Activated T-cell treated with anti-CD3 and anti-CD28 coated beads, Interleukin-2, amount 50 U/mL, for 4 hours (primary cell): ENCODE data around the gene GALNT5. TPM values are rescaled to one million over a fixed set of nuclear protein-coding genes. Genes with fewer than 3 reads are reported as not detected.
"Not testable (repeated sequence)": the region's sequence is repeated elsewhere in the genome, so short reads cannot be mapped to it uniquely, and the experiment has no call there.

Experiments used
- ATAC-seq, 2 donors: fragments of 200-7000 bp; cut with Tn5 transposase; one replicate each; pipeline ENCODE4 v1.10.0; 2021
- DNase-seq: peaks from one replicate; pipeline ENCODE4 v3.0.0-alpha.2; 2020
- H3K27me3 Mint-ChIP-seq: one replicate; pipeline ENCODE4 v1.8.0; 2021; ENCODE audit warnings: low read depth, mixed read lengths
- H3K36me3 Mint-ChIP-seq: one replicate; pipeline ENCODE4 v1.8.0; 2022; ENCODE audit warnings: mixed read lengths; ENCODE audit not compliant: insufficient read depth
- H3K4me1 Mint-ChIP-seq: one replicate; pipeline ENCODE4 v1.8.0; 2021; ENCODE audit warnings: low read depth, mixed read lengths
- H3K4me3 Mint-ChIP-seq: one replicate; pipeline ENCODE4 v1.8.0; 2021; ENCODE audit warnings: mild to moderate bottlenecking, moderate library complexity, mixed read lengths
- H3K9me3 Mint-ChIP-seq: one replicate; pipeline ENCODE4 v1.8.0; 2021; ENCODE audit warnings: mixed read lengths
- total RNA-seq, 3 donors: library from RNA; stranded (reverse); gene quantifications; one replicate each; pipeline ENCODE4 v1.2.1, GENCODE V29; 2021

GALNT5 gene, protein sequence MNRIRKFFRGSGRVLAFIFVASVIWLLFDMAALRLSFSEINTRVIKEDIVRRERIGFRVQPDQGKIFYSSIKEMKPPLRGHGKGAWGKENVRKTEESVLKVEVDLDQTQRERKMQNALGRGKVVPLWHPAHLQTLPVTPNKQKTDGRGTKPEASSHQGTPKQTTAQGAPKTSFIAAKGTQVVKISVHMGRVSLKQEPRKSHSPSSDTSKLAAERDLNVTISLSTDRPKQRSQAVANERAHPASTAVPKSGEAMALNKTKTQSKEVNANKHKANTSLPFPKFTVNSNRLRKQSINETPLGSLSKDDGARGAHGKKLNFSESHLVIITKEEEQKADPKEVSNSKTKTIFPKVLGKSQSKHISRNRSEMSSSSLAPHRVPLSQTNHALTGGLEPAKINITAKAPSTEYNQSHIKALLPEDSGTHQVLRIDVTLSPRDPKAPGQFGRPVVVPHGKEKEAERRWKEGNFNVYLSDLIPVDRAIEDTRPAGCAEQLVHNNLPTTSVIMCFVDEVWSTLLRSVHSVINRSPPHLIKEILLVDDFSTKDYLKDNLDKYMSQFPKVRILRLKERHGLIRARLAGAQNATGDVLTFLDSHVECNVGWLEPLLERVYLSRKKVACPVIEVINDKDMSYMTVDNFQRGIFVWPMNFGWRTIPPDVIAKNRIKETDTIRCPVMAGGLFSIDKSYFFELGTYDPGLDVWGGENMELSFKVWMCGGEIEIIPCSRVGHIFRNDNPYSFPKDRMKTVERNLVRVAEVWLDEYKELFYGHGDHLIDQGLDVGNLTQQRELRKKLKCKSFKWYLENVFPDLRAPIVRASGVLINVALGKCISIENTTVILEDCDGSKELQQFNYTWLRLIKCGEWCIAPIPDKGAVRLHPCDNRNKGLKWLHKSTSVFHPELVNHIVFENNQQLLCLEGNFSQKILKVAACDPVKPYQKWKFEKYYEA
- total RNA-seq = under 1 TPM; 0.05 to 0.15 (median 0.08) TPM

DNA sequence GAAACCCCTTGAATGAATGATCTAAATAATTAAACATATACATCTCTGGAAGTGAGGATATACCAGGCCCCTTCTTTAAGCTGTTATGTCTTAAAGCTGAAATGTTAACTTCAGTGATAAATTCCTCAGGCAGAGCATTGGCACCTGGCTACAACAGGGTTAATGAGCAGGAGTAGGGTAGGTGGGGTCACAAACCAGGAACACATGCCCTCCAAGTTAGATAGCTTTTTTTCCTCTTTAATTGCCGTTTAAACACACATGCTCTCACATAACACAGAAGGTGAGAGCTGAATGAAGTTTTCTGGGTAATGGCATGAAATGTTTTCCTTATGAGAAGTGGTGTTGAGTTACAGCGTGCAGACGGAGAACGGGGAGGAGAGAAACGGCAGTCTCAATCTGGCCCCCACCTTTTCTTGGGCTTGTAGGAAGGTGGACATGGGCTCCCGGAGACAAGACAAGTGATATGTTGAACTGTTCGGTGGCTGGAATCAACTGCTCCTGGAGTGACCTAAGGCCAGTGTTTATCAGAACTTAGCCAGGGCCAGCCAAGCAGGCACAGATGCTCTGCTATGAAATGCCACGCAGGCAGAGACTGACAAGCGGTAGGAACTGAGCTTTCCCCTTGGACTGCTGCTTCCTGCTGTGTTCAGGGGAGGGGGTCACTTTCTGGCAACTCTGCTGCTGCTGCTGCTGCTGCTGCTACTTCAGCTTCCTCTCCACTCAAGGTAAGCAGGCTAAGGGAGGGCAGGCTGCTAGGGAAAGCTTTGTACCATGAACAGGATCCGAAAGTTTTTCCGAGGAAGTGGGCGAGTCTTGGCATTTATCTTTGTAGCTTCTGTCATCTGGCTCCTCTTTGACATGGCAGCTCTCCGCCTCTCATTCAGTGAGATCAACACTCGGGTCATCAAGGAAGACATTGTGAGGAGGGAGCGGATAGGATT lies at the start of gene GALNT5:
Gene GALNT5 (plus strand): TSS at position 394 of the 941 bp plus-strand sequence. CDS start 378 bp downstream, at position 772.
- DNase-seq (no peak), ATAC-seq (no peak)
- H3K27me3 Mint-ChIP-seq = peaks cover 1% of the 10 kb centered on the region
- H3K36me3 Mint-ChIP-seq = no peaks in the 10 kb centered on the region
- H3K9me3 Mint-ChIP-seq = no peaks in the 10 kb centered on the region
- H3K4me3 Mint-ChIP-seq = no peak within 1 kb of the TSS
- peaks cover 17% of the 10 kb centered on the region for H3K4me1 Mint-ChIP-seq

DNA sequence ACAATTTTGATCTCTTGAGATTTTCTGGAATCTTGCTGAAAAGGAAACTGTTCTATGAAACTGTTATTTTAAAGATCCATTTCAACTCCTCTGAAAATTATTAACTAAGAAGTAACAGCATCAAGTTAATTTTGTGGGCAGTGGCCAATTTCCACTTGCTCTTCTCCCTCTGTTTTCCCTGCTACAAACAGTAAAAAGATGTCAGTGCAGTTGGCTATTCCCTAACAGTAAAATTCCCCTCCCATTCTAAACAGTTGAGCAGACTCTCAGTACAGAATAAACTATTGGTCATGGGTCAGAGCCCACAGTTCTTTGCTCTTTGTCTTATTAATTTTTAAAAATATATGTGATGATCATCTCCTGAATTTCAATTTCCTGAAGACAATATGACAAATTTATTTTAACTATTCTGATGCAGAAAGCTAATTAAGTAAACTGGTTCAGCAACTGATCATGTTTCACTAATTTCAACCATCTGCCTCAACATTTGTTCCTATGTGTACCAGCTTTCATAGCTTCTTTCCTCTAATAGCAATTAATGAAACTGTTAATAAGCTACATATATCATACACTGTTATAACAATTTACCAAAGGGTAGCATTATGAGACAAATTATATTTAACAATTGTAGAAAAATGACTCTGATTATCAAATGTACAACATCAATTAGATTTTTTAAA lies 41.1 kb upstream of the GALNT5 start:
- Mint-ChIP-seq H3K4me1 (no peaks in the 10 kb centered on the region), H3K4me3 (no peak overlapping the region), H3K27me3 (peaks cover 14% of the 10 kb centered on the region), H3K36me3 (no peaks in the 10 kb centered on the region), H3K9me3 (no peaks in the 10 kb centered on the region)
- no peak for ATAC-seq
- DNase-seq = no peak

DNA sequence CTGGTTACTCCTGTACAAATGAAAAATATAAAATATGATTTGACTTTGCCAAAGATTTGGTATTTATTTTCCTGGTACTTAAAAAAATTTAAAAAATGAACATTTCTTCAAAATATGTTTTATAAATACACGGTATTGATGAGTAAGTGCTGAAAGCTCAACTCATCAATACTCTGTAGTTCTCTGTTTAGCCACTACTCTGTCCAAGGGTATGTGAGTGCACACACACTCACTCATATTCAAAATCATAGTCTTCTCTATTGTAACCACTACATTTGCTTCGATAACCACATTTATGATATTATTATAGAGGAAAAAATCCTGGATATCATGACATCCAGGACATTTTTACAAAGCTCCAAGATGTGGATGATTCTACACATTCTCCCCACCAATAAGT lies 40.1 kb upstream of the GALNT5 start:
- Mint-ChIP-seq H3K4me3 (no peak overlapping the region), H3K36me3 (no peaks in the 10 kb centered on the region), H3K9me3 (no peaks in the 10 kb centered on the region), H3K4me1 (no peaks in the 10 kb centered on the region), H3K27me3 (peaks cover 14% of the 10 kb centered on the region)
- no peak for DNase-seq
- no peak for ATAC-seq

DNA sequence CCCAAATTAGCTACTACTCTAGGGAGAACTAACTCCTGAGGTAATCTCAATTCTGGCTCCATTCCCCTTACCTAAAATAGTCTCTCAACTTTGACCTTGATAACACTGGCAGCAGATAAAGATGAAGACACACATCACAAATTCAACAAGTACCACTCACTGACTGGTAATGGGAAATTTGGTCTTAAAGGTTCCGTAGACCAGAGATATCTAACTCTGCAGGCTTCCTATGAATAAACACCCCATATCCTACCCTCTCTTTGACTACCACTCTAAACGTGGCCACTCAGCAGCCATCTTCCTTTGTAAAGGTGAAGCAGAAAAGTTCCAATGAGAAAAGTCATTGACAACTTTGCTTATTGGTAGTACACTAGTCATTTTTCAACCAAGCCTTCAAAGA lies 38.6 kb upstream of the GALNT5 start:
- Mint-ChIP-seq H3K4me1 (no peaks in the 10 kb centered on the region), H3K9me3 (no peaks in the 10 kb centered on the region), H3K36me3 (no peaks in the 10 kb centered on the region), H3K4me3 (no peak overlapping the region), H3K27me3 (peaks cover 14% of the 10 kb centered on the region)
- DNase-seq (no peak), ATAC-seq (no peak)

DNA sequence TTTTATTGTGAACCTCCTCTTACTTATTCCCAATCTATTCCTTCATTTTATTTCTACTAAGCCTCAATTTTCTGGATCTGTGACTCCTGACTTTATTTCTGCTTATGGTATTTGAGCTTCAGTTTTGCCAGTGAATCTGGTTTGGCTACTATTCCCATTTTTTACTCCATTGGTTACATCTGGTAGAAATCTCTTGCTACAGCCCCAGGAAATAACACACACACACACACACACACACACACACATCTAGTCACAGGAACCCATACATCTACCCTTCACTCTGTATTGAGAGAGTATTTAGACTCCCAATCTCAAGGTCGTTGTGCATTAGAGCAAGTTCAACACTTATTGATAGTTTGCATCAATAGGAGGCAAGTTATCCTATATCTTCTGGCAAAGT lies 37.0 kb upstream of the GALNT5 start:
- H3K9me3 Mint-ChIP-seq = no peaks in the 10 kb centered on the region
- H3K4me1 Mint-ChIP-seq = no peaks in the 10 kb centered on the region
- ATAC-seq = no peak
- H3K27me3 Mint-ChIP-seq = peaks cover 10% of the 10 kb centered on the region
- H3K36me3 Mint-ChIP-seq = no peaks in the 10 kb centered on the region
- DNase-seq = no peak
- H3K4me3 Mint-ChIP-seq = no peak overlapping the region

DNA sequence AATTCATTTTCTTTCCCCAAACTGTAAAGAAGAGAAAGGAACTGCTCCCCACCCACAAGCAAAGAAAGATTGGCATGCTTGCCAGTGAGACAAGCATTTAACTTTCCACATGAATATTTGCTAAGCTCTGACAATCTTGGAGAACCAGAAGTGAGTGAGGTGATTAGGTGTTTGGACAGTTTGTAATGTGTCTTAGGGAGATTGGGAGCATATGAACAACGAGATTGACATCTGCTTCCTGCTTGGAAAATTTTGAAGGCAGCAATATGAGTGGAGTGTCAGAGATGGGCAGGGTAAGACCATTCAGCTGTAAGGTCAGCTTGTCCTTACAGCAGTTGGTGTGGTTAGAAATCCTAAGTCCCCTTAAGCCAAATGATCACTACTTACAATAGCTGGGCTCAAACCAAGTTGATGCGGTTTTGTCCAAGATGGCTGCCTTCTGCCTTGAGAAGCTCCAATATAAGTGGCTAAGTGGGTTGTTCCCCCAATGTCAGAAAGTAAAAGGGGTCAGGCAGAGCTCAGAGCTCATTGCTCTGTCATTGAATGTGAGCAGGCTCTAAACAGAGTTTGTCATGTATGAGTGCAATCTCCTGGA lies 36.0 kb upstream of the GALNT5 start:
- peaks cover 6% of the 10 kb centered on the region for H3K27me3 Mint-ChIP-seq
- H3K36me3 Mint-ChIP-seq = no peaks in the 10 kb centered on the region
- ATAC-seq (no peak), DNase-seq (no peak)
- H3K4me3 Mint-ChIP-seq = no peak overlapping the region
- H3K4me1 Mint-ChIP-seq = no peaks in the 10 kb centered on the region
- H3K9me3 Mint-ChIP-seq = no peaks in the 10 kb centered on the region

DNA sequence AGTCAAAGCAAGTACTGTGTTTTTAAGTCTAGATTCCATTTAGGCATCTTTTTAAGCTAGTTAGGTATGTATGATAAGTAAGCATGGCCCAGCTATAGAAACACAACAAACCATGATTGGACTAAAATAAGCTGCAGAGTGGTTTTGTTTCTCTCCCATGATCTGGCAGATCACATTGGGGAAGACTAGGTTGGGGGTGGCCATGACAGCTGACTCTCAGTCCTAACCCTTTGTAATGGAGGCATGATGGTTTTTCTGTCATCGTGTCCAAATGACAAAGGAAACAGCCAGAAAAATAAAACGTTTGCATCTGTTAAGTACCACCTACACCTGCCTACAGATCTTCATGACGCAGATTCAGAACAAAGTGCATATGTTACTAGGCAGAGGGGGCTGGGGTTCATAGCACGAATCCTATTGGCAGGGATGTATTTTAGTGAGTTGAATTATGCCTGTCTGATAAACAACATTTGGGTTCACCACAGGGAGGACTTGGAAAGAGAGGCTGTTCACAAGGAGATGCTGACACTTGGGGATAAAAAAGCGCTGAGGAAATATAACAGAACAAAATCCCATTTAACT lies 33.8 kb upstream of the GALNT5 start:
- Mint-ChIP-seq H3K4me1 (no peaks in the 10 kb centered on the region), H3K27me3 (peaks cover 6% of the 10 kb centered on the region), H3K36me3 (no peaks in the 10 kb centered on the region), H3K4me3 (no peak overlapping the region), H3K9me3 (no peaks in the 10 kb centered on the region)
- DNase-seq (no peak), ATAC-seq (no peak)

DNA sequence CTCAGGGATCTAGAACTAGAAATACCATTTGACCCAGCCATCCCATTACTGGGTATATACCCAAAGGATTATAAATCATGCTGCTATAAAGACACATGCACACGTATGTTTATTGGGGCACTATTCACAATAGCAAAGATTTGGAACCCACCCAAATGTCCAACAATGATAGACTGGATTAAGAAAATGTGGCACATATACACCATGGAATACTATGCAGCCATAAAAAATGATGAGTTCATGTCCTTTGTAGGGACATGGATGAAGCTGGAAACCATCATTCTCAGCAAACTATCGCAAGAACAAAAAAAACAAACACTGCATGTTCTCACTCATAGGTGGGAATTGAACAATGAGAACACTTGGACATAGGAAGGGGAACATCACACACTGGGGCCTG lies 33.1 kb upstream of the GALNT5 start:
- not testable (repeated sequence) for ATAC-seq, H3K4me1 Mint-ChIP-seq, DNase-seq, H3K9me3 Mint-ChIP-seq, H3K36me3 Mint-ChIP-seq, H3K27me3 Mint-ChIP-seq, H3K4me3 Mint-ChIP-seq

DNA sequence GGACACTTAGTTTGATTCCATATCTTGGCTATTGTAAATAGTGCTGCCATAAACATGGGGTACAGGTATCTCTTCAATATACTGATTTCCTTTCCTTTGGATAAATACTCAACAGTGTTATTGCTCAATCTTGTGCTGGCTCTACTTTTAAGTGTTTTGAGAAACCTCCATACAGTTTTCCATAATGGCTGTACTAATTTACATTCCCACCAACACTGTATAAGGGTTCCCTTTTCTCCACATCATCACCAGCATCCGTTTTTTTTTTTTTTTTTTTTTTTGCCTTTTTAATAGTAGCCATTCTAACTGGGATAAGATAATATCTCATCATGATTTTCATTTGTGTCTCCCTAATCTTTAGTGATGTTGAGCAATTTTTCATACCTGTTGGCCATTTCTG lies 29.9 kb upstream of the GALNT5 start:
- Mint-ChIP-seq H3K4me1 (no peaks in the 10 kb centered on the region), H3K27me3 (peaks cover 3% of the 10 kb centered on the region), H3K36me3 (no peaks in the 10 kb centered on the region), H3K4me3 (no peak overlapping the region), H3K9me3 (no peaks in the 10 kb centered on the region)
- DNase-seq (no peak), ATAC-seq (no peak)

DNA sequence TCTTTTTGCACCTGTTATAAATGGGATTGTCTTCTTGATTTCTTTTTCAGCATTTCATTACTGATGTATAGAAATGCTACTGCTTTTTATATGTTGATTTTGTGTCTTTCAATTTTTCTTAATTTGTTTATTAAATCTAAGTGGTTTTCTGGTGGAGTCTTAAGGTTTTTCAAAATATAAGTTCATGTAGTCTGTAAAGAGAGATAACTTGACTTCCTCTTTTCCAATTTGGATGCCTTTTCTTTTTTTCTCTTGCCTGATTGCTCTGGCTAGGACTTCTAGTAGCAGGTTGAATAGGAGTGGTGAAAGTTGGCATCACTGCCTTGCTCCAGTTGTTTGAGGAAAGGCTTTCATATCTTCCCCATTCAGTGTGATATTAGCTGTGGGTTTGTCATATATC lies 28.6 kb upstream of the GALNT5 start:
- DNase-seq (no peak), ATAC-seq (no peak)
- Mint-ChIP-seq H3K4me3 (no peak overlapping the region), H3K36me3 (no peaks in the 10 kb centered on the region), H3K4me1 (no peaks in the 10 kb centered on the region), H3K27me3 (no peaks in the 10 kb centered on the region), H3K9me3 (no peaks in the 10 kb centered on the region)

DNA sequence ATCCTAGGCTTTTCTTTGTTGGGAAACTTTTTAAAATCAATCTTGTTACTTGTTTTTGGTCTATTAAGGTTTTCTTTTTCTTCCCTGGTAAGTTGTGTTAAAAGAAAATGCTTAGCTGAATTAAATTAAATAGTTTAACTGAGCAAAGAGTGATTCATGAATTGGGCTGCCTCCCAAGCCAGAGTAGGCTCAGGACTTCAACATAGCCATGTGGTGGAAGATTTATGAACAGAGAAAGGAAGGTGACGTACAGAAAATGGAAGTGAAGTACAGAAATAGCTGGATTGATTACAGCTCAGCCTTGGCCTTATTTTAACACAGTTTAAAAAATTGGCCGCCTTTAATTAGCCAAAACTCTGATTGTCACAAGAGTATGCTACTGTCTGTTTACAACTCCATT lies 27.9 kb upstream of the GALNT5 start:
- no peaks in the 10 kb centered on the region for H3K4me1 Mint-ChIP-seq
- no peak for ATAC-seq
- no peak overlapping the region for H3K4me3 Mint-ChIP-seq
- no peaks in the 10 kb centered on the region for H3K27me3 Mint-ChIP-seq
- H3K36me3 Mint-ChIP-seq = no peaks in the 10 kb centered on the region
- H3K9me3 Mint-ChIP-seq = no peaks in the 10 kb centered on the region
- DNase-seq = no peak

DNA sequence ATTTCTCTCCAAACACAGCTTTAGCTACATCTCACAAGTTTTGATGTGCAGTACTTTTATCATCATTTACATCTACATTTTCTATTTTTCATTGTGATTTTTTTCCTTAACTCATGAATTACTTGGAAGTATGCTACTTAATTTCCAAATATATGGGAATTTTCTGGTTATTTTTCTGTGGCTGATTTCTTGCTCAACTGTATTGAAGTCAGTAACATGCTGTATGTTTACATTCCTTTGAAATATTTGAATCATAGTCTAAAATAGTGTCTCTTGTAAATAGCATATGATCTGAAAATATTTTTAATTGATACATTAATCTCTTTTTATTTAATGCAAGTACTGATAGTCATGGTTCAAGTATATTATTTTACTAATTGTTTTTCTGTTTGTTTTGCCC lies 26.0 kb upstream of the GALNT5 start:
- H3K36me3 Mint-ChIP-seq = no peaks in the 10 kb centered on the region
- DNase-seq = no peak
- no peaks in the 10 kb centered on the region for H3K4me1 Mint-ChIP-seq
- no peaks in the 10 kb centered on the region for H3K27me3 Mint-ChIP-seq
- no peak overlapping the region for H3K4me3 Mint-ChIP-seq
- no peak for ATAC-seq
- no peaks in the 10 kb centered on the region for H3K9me3 Mint-ChIP-seq

DNA sequence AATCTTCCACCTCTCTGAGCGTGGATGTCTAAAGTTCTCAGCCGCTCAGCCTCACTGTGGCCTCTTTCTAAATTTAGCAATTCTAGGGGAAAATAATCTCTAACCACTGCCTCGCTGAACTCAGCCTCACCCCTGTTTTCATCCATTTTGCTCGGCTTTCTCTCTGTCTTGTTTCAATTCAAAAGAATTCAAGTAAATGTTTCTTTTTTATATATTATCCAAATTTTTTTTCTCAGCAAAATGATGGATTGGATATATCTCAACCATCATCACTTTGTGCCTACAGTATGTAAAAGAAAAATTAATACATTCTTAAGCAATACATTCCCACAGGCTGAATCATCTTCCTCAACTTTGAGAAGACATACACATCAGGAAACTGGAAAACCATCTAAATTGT lies 24.0 kb upstream of the GALNT5 start:
- Mint-ChIP-seq H3K27me3 (peaks cover 5% of the 10 kb centered on the region), H3K4me1 (no peaks in the 10 kb centered on the region), H3K9me3 (no peaks in the 10 kb centered on the region), H3K4me3 (no peak overlapping the region), H3K36me3 (no peaks in the 10 kb centered on the region)
- ATAC-seq (no peak), DNase-seq (no peak)
